NCI-H345 (cell line): ENCODE measurements around the gene PACSIN1.

Source experiments
- DNase-seq: peaks from one replicate; lab custom pipeline; 2025; lab: John Stamatoyannopoulos, UW

The PACSIN1 gene

DNA sequence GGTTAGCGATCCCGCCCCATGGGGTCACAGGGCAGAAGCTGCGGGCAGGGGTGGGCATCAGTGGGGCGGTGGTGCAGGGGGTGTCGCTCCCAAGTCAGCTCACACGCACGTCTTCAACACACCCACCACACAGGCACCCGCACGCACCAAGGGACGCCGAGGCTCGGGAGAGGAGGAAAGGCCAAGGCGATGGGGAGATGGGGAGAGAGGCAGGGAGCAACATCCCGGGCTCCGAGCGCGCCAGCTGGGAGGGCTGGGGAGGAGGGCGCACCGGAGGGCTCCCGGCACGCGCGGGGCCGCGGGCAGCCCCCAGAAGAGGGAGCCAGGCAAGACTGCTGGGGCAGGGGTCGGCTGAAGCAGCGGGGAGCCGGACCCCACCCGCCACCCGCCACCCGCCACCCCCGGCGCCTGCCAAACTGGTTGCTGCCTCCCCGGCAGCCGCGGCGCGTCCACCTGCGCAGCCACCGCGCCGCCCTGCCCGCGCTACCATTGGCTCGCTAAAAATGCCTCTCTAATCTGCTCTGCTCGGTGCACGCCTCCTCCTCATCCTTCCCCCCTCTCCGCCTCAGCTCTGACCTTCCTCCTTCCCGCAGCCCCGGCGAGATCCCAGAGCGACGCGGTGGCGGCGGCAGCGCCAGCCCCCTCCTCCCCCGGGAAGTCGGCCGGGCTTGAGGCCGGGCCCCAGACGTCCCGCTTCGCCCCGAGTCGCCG is at the start of gene PACSIN1:
Gene PACSIN1 (plus strand): TSS at position 546 of the 711 bp plus-strand sequence. CDS start 60,230 bp downstream, outside the sequence.
- peak; percentile 7 for DNase-seq

- no peak for DNase-seq
Observed at GRCh38 chr6:34416877-34417371, 49.0 kb upstream of the PACSIN1 start.

- no peak for DNase-seq
Observed at GRCh38 chr6:34418367-34418766, 47.5 kb upstream of the PACSIN1 start.

DNA sequence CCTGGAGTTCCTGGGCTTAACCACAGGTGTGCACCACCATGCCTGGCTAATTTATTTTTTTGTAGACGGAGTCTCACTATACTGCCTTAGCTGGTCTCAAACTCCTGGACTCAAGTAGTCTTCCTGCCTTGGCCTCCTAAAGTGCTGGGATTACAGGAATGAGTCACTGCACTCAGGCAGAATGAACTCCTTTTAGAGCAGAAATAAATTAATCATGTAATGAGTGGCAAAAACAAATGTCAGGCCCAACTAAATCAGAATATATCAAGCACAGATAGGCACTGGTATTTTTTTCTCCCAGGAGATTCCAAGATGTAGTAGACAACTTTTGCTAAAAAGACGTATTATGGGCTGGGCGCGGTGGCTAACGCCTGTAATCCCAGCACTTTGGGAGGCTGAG is 42.6 kb upstream of the PACSIN1 start:
- DNase-seq, result no peak

- no peak for DNase-seq
Observed at GRCh38 chr6:34424200-34425131, 41.4 kb upstream of the PACSIN1 start.

GRCh38 chr6:34425132-34425497 is 40.8 kb upstream of the PACSIN1 start:
- DNase-seq, result no peak

GRCh38 chr6:34425498-34426410 is 40.1 kb upstream of the PACSIN1 start, which contains the start of gene RPS10:
Gene RPS10, minus strand, starts transcription at chr6:34426069. Its CDS starts 848 bp downstream, at chr6:34425221.
- DNase-seq, result peak; percentile 95

GRCh38 chr6:34435916-34436315 is 30.0 kb upstream of the PACSIN1 start:
- no peak for DNase-seq

GRCh38 chr6:34436803-34437643 is 28.9 kb upstream of the PACSIN1 start:
- no peak for DNase-seq

GRCh38 chr6:34437644-34437970 is 28.3 kb upstream of the PACSIN1 start:
- DNase-seq, result no peak

- DNase-seq, result no peak
Observed at GRCh38 chr6:34438705-34439104, 27.2 kb upstream of the PACSIN1 start.

DNA sequence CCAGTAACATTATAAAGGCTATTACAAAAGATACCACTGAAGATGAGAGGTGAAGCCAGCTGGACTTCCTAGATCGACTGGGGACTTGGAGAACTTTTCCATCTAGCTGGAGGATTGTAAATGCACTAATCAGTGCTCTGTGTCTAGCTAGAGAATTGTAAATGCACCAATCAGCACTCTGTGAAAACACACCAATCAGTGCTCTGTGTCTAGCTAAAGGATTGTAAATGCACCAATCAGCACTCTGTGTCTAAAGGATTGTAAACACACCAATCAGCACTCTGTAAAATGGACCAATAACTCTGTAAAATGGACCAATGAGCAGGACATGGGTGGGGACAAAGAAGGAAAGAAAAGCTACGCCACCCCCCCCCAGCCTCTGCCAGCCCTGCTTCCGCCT is 26.4 kb upstream of the PACSIN1 start:
- DNase-seq, result no peak

- no peak for DNase-seq
Observed at GRCh38 chr6:34441526-34441925, 24.4 kb upstream of the PACSIN1 start.

- no peak for DNase-seq
Observed at GRCh38 chr6:34445313-34445860, 20.5 kb upstream of the PACSIN1 start.

GRCh38 chr6:34447386-34447785 is 18.5 kb upstream of the PACSIN1 start:
- DNase-seq, result no peak

DNA sequence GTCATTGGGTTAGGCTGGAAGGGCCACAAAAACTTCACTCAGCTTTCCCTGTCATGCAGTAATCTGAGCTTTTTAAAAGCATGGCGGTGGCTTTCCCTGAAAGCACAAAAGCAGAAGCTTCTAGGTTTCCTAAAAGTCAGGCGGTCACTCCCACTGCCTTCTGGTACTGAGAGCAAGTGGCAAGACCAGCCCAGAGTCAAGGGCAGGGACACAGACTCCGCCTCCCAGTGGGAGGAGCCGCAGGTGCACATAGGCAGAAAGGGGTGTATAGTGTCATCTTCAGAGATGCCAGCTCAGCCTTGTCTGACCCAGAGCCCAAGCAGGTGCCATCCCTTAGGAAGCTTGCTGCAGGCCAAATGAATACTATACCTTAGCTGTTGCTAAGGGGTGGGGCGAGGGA is 18.0 kb upstream of the PACSIN1 start:
- no peak for DNase-seq

DNA sequence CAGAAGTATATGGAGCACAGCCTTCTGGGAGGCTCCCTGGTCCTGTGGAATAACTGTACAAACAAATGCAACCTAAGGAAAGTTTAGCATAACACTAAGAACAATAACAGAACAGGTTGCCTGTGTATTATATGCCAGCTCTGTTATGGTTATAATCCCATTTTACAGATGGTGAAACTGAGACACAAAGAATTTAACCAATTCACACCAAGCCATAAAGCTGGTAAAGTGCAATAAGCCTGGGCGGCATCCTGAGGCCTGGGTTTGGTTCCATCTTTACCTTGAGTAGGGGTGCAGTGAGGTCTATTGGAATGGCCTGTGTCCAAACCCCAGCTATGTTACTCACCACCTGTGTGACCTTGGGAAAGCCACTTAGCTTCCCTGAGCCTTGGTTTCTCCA is 14.7 kb upstream of the PACSIN1 start:
- DNase-seq, result no peak

DNA sequence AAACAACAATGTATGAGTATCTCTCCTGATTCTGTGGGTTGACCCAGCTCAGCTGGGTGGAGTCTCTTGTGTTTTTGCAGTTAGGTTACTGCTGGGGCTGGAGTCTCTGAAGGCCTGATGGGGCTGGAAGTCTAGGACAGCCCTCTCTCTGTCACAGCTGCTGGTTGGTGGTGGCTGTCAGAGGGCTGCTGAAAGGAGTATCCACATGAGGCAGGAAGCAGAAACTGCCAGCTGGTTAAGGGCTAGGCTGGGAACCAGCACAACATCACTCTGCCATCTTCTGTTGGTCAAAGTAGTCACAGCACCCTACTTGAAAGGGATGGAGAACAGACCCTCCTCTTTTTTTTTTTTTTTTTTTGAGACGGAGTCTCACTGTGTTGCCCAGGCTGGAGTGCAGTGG is 10.0 kb upstream of the PACSIN1 start:
- no peak for DNase-seq

DNA sequence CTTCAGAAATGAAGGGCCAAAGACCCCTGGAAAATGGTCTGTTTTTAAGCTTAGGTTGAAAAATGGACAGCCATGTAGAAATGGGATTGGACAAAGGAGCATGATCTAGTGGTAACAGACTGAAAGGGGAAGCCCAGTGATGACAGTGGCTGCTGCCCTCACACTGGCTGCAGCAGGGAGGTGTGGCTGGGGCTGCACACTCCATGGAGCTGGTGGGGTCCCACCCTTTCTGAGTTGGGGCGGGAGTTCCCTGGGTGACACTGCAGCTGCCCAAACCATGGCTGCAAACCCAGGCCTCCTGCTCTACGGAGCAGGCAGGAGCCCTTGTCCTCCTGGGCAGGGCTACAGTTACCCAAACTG is 8.5 kb upstream of the PACSIN1 start:
- DNase-seq, result no peak

DNA sequence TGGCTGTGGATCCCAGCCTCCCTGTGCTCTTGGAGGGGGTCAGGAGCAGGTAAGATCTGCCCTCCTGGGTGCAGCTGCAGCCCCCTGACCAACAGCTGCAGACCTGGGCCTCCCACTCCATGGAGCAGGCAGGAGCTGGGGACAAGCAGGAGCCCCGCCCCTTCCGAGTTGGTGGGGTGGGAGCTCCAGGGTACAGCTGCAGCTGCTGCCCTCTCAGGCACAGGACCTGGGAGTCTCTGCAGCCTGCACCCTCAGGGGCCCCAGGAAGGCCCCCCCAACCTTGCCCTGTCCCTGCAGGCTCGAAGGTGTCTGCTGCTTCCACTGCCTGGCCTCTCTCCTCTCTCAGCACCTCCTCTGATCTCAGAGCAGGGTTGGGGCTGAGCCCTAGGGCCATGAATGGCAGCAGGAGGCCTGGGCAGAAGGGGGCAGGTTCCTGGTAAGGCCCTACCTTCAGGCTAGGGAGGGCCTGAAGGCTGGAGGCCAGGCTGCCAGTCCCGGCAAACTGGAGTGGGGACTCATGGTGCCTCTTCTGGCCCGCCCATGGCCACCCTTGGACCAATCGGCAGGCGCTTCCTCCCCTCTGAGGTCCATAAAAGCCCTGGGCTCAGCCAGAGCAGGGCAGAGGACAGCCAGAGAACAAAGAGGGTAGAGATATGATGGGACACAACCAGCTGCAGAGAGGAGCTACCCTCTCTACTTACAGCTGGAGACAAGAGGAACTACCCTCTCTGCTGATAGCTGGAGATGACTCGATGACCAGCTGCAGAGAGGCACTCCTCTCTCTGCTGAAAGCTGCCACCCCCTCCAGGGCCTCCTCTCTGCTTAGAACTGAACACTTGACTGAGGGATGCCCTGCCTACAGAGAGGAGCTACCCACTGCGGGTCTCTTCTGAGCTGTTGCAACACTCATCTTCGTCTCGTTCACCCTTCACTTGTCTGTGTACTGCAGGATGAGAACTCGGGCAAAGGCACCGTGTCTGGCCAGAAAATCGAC is 7.8 kb upstream of the PACSIN1 start:
- no peak for DNase-seq
